WTC11 (cell line): ENCODE results near the gene IPO11. TPM values are rescaled to one million over a fixed set of nuclear protein-coding genes. Genes with fewer than 3 reads are reported as not detected.

Experiments used
- ATAC-seq: fragments of 200-7000 bp; cut with Tn5 transposase; 2 replicates; pipeline ENCODE4 v1.10.0; 2021; ENCODE audit warnings: mild to moderate bottlenecking, moderate library complexity
- CTCF ChIA-PET: fragments of 300-600 bp; sonication (Branson Sonifier 250); formaldehyde crosslinking; loops from one replicate; lab custom pipeline; 2021; ENCODE audit warnings: antibody characterized with exemption; lab: Charles Lee
- POLR2A ChIA-PET: fragments of 350-600 bp; sonication (Branson Sonifier 250); formaldehyde crosslinking; loops from one replicate; lab custom pipeline; 2021; ENCODE audit warnings: antibody characterized with exemption; lab: Charles Lee
- DNase-seq: peaks from one replicate; pipeline ENCODE4 v3.0.0; 2021; ENCODE audit warnings: low spot score
- H3K27ac Mint-ChIP-seq: 2 replicates; pipeline ENCODE4 v1.8.0; 2021; ENCODE audit warnings: mixed read lengths
- H3K27me3 Mint-ChIP-seq: 2 replicates; pipeline ENCODE4 v1.8.0; 2021; ENCODE audit warnings: low read depth, mild to moderate bottlenecking, moderate library complexity, mixed read lengths
- H3K36me3 Mint-ChIP-seq: 2 replicates; pipeline ENCODE4 v1.8.0; 2021; ENCODE audit warnings: mixed read lengths
- H3K4me1 Mint-ChIP-seq: 2 replicates; pipeline ENCODE4 v1.8.0; 2022; ENCODE audit warnings: mixed read lengths
- H3K4me3 Mint-ChIP-seq: 2 replicates; pipeline ENCODE4 v1.8.0; 2021; ENCODE audit warnings: mild to moderate bottlenecking, moderate library complexity, mixed read lengths
- H3K9me3 Mint-ChIP-seq: 2 replicates; pipeline ENCODE4 v1.8.0; 2021; ENCODE audit warnings: mixed read lengths
- EMX1 ChIP-seq: fragments of 250-450 bp; sonication (Bioruptor Pico); IDR thresholded peaks from 2 replicates; pipeline ENCODE4 v1.8.0; 2021; ENCODE audit warnings: mild to moderate bottlenecking
- ESRRA ChIP-seq: sonication (generic); formaldehyde crosslinking; IDR thresholded peaks from 2 replicates; pipeline ENCODE4 v1.8.1; 2022; ENCODE audit warnings: mild to moderate bottlenecking, missing genetic modification reagents, borderline replicate concordance
- ETV6 ChIP-seq: sonication (generic); formaldehyde crosslinking; IDR thresholded peaks from 2 replicates; pipeline ENCODE4 v1.8.1; 2022; ENCODE audit warnings: mild to moderate bottlenecking, missing genetic modification reagents
- GABPB1 ChIP-seq: sonication (generic); formaldehyde crosslinking; IDR thresholded peaks from 2 replicates; pipeline ENCODE4 v1.8.1; 2023; ENCODE audit warnings: mild to moderate bottlenecking, missing genetic modification reagents
- GRHL2 ChIP-seq: fragments of 250-450 bp; sonication (Bioruptor Pico); IDR thresholded peaks from 2 replicates; pipeline ENCODE4 v1.8.0; 2022; ENCODE audit warnings: mild to moderate bottlenecking, moderate library complexity; ENCODE audit not compliant: insufficient replicate concordance, severe bottlenecking
- GTF2I ChIP-seq: fragments of 250-450 bp; sonication (Bioruptor Pico); conservative IDR thresholded peaks from 2 replicates; pipeline ENCODE4 v1.4.0; 2021; ENCODE audit warnings: mild to moderate bottlenecking
- IRF2 ChIP-seq: sonication (generic); formaldehyde crosslinking; IDR thresholded peaks from 2 replicates; pipeline ENCODE4 v1.8.0; 2022; ENCODE audit warnings: low read depth, missing genetic modification reagents, borderline replicate concordance
- JAZF1 ChIP-seq: fragments of 250-450 bp; sonication (Bioruptor Pico); IDR thresholded peaks from 2 replicates; pipeline ENCODE4 v1.9.0; 2021; ENCODE audit warnings: moderate library complexity, mild to moderate bottlenecking, inconsistent platforms
- MYBL2 ChIP-seq: sonication (generic); formaldehyde crosslinking; IDR thresholded peaks from 2 replicates; pipeline ENCODE4 v1.8.1; 2023; ENCODE audit warnings: mild to moderate bottlenecking, moderate library complexity, missing genetic modification reagents
- NFATC4 ChIP-seq: fragments of 250-450 bp; sonication (Bioruptor Pico); IDR thresholded peaks from 2 replicates; pipeline ENCODE4 v1.9.0; 2021; ENCODE audit warnings: mild to moderate bottlenecking
- NR1H2 ChIP-seq: sonication (generic); formaldehyde crosslinking; IDR thresholded peaks from 2 replicates; pipeline ENCODE4 v1.9.0; 2021; ENCODE audit warnings: mild to moderate bottlenecking, moderate library complexity, missing genetic modification reagents
- NR3C1 ChIP-seq: sonication (generic); formaldehyde crosslinking; conservative IDR thresholded peaks from 2 replicates; pipeline ENCODE4 v1.8.1; 2023; ENCODE audit warnings: low read depth, mild to moderate bottlenecking, missing genetic modification reagents
- ZNF121 ChIP-seq: sonication (generic); formaldehyde crosslinking; IDR thresholded peaks from 2 replicates; pipeline ENCODE4 v1.8.0; 2023; ENCODE audit warnings: missing genetic modification reagents
- ZNF232 ChIP-seq: sonication (generic); formaldehyde crosslinking; IDR thresholded peaks from 2 replicates; pipeline ENCODE4 v1.8.0; 2022; ENCODE audit warnings: mild to moderate bottlenecking, missing genetic modification reagents
- ZNF263 ChIP-seq: sonication (generic); formaldehyde crosslinking; IDR thresholded peaks from 2 replicates; pipeline ENCODE4 v1.8.1; 2022; ENCODE audit warnings: low read depth, mild to moderate bottlenecking, moderate library complexity, missing genetic modification reagents
- ZNF671 ChIP-seq: fragments of 250-450 bp; sonication (Bioruptor Pico); IDR thresholded peaks from 2 replicates; pipeline ENCODE4 v1.8.0; 2021; ENCODE audit warnings: mild to moderate bottlenecking
- total RNA-seq: library from RNA; stranded (reverse); gene quantifications from 3 replicates; pipeline ENCODE4 v1.2.3, GENCODE V29; 2021
- TF ChIP-seq, protein P1 (sequence below): fragments of 200-600 bp; IDR thresholded peaks from 2 replicates; pipeline ENCODE4 v1.8.0; 2022; ENCODE audit warnings: antibody characterized with exemption
- TF ChIP-seq, protein P2 (sequence below): sonication (generic); formaldehyde crosslinking; IDR thresholded peaks from 2 replicates; pipeline ENCODE4 v1.8.0; 2023; ENCODE audit warnings: missing genetic modification reagents
- TF ChIP-seq, protein P3 (sequence below): sonication (generic); formaldehyde crosslinking; IDR thresholded peaks from 2 replicates; pipeline ENCODE4 v1.8.1; 2023; ENCODE audit warnings: mild to moderate bottlenecking, missing genetic modification reagents, borderline replicate concordance
- TF ChIP-seq, protein P4 (sequence below): sonication (generic); formaldehyde crosslinking; IDR thresholded peaks from 2 replicates; pipeline ENCODE4 v1.8.0; 2022; ENCODE audit warnings: mild to moderate bottlenecking, missing genetic modification reagents
- TF ChIP-seq, protein P5 (sequence below): sonication (generic); formaldehyde crosslinking; IDR thresholded peaks from 2 replicates; pipeline ENCODE4 v1.8.0; 2022; ENCODE audit warnings: mild to moderate bottlenecking, missing genetic modification reagents
- TF ChIP-seq, protein P6 (sequence below): sonication (generic); formaldehyde crosslinking; IDR thresholded peaks from 2 replicates; pipeline ENCODE4 v1.8.1; 2023; ENCODE audit warnings: mild to moderate bottlenecking, missing genetic modification reagents, moderate library complexity
- TF ChIP-seq, protein P7 (sequence below): sonication (generic); formaldehyde crosslinking; IDR thresholded peaks from 2 replicates; pipeline ENCODE4 v1.8.1; 2022; ENCODE audit warnings: missing genetic modification reagents, borderline replicate concordance

Gene IPO11
- total RNA-seq, 1 experiment from 2014 or later = 61.9 TPM

DNA sequence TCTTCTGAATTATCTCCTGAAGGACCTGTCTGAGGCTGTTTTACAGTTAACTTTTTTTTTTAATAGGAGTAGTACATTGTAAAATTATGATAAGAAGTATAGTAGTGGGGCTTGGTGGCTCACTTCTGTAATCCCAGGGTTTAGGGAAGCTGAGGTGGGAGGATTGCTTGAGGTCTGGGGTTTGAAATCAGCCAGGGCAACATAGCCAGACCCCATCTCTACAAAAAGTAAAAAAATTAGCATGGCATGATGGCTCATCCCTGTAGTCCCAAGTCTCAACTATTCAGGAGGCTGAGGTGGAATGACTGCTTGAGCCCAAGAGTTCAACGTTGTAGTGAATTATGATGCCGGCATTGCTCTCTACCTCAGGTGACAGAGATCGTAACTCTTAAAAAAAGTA is 7.0 kb downstream of the IPO11 start:
- H3K36me3 Mint-ChIP-seq = peaks cover 2% of the 10 kb centered on the region
- H3K4me3 Mint-ChIP-seq = no peak overlapping the region
- H3K4me1 Mint-ChIP-seq = no peaks in the 10 kb centered on the region
- H3K27me3 Mint-ChIP-seq = no peaks in the 10 kb centered on the region
- TF ChIP-seq ESRRA (CRISPR knock-in tag) (no peak), GTF2I (CRISPR knock-in tag) (no peak), ZNF263 (CRISPR knock-in tag) (no peak), EMX1 (no peak), NR3C1 (no peak), ZNF121 (no peak), NR1H2 (CRISPR knock-in tag) (no peak), IRF2 (no peak)
- TF ChIP-seq, protein P1, sequence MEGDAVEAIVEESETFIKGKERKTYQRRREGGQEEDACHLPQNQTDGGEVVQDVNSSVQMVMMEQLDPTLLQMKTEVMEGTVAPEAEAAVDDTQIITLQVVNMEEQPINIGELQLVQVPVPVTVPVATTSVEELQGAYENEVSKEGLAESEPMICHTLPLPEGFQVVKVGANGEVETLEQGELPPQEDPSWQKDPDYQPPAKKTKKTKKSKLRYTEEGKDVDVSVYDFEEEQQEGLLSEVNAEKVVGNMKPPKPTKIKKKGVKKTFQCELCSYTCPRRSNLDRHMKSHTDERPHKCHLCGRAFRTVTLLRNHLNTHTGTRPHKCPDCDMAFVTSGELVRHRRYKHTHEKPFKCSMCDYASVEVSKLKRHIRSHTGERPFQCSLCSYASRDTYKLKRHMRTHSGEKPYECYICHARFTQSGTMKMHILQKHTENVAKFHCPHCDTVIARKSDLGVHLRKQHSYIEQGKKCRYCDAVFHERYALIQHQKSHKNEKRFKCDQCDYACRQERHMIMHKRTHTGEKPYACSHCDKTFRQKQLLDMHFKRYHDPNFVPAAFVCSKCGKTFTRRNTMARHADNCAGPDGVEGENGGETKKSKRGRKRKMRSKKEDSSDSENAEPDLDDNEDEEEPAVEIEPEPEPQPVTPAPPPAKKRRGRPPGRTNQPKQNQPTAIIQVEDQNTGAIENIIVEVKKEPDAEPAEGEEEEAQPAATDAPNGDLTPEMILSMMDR = no peak
- TF ChIP-seq, protein P2, sequence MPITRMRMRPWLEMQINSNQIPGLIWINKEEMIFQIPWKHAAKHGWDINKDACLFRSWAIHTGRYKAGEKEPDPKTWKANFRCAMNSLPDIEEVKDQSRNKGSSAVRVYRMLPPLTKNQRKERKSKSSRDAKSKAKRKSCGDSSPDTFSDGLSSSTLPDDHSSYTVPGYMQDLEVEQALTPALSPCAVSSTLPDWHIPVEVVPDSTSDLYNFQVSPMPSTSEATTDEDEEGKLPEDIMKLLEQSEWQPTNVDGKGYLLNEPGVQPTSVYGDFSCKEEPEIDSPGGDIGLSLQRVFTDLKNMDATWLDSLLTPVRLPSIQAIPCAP (CRISPR knock-in tag) = no peak
- TF ChIP-seq, protein P3, sequence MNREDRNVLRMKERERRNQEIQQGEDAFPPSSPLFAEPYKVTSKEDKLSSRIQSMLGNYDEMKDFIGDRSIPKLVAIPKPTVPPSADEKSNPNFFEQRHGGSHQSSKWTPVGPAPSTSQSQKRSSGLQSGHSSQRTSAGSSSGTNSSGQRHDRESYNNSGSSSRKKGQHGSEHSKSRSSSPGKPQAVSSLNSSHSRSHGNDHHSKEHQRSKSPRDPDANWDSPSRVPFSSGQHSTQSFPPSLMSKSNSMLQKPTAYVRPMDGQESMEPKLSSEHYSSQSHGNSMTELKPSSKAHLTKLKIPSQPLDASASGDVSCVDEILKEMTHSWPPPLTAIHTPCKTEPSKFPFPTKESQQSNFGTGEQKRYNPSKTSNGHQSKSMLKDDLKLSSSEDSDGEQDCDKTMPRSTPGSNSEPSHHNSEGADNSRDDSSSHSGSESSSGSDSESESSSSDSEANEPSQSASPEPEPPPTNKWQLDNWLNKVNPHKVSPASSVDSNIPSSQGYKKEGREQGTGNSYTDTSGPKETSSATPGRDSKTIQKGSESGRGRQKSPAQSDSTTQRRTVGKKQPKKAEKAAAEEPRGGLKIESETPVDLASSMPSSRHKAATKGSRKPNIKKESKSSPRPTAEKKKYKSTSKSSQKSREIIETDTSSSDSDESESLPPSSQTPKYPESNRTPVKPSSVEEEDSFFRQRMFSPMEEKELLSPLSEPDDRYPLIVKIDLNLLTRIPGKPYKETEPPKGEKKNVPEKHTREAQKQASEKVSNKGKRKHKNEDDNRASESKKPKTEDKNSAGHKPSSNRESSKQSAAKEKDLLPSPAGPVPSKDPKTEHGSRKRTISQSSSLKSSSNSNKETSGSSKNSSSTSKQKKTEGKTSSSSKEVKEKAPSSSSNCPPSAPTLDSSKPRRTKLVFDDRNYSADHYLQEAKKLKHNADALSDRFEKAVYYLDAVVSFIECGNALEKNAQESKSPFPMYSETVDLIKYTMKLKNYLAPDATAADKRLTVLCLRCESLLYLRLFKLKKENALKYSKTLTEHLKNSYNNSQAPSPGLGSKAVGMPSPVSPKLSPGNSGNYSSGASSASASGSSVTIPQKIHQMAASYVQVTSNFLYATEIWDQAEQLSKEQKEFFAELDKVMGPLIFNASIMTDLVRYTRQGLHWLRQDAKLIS = no peak
- TF ChIP-seq, protein P4, sequence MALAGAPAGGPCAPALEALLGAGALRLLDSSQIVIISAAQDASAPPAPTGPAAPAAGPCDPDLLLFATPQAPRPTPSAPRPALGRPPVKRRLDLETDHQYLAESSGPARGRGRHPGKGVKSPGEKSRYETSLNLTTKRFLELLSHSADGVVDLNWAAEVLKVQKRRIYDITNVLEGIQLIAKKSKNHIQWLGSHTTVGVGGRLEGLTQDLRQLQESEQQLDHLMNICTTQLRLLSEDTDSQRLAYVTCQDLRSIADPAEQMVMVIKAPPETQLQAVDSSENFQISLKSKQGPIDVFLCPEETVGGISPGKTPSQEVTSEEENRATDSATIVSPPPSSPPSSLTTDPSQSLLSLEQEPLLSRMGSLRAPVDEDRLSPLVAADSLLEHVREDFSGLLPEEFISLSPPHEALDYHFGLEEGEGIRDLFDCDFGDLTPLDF = no peak
- TF ChIP-seq, protein P5, sequence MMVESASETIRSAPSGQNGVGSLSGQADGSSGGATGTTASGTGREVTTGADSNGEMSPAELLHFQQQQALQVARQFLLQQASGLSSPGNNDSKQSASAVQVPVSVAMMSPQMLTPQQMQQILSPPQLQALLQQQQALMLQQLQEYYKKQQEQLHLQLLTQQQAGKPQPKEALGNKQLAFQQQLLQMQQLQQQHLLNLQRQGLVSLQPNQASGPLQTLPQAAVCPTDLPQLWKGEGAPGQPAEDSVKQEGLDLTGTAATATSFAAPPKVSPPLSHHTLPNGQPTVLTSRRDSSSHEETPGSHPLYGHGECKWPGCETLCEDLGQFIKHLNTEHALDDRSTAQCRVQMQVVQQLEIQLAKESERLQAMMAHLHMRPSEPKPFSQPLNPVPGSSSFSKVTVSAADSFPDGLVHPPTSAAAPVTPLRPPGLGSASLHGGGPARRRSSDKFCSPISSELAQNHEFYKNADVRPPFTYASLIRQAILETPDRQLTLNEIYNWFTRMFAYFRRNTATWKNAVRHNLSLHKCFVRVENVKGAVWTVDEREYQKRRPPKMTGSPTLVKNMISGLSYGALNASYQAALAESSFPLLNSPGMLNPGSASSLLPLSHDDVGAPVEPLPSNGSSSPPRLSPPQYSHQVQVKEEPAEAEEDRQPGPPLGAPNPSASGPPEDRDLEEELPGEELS (CRISPR knock-in tag) = no peak
- H3K27ac Mint-ChIP-seq = no peak overlapping the region
- ATAC-seq (no peak), DNase-seq (no peak)
- POLR2A ChIA-PET = no interaction called here
- peaks cover 9% of the 10 kb centered on the region for H3K9me3 Mint-ChIP-seq
- CTCF ChIA-PET = no interaction called here

DNA sequence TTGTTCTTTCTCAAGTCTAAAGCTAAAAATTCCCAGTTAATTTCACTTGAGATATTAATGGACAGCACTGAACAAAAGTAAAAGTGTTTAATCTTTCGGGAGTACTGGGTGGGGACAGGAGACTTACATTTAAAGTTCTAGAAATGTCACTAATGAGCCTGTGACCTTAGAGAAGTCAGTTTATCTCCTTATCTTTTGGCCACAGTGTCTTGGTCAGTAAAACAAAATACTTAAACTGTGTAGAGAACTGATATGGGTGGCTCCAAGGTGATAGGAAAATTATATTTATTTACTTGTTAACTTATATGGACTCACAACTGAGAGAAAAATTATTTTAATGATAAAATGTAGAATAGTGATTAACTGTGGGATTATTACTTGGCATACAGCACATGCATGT is 8.9 kb downstream of the IPO11 start:
- POLR2A ChIA-PET = interaction anchor here (1.0 kb wide), 1 partner anchor 9 kb away, joined by 3 read pairs; the partner anchor contains the start of gene IPO11
- H3K4me1 Mint-ChIP-seq = peaks cover 2% of the 10 kb centered on the region; the same call in 1 of the 2 replicates
- H3K9me3 Mint-ChIP-seq = peaks cover 9% of the 10 kb centered on the region
- no peaks in the 10 kb centered on the region for H3K27me3 Mint-ChIP-seq
- no peak overlapping the region for H3K27ac Mint-ChIP-seq
- TF ChIP-seq NR3C1 = no peak
- TF ChIP-seq ZNF671 = no peak
- TF ChIP-seq, protein P6, sequence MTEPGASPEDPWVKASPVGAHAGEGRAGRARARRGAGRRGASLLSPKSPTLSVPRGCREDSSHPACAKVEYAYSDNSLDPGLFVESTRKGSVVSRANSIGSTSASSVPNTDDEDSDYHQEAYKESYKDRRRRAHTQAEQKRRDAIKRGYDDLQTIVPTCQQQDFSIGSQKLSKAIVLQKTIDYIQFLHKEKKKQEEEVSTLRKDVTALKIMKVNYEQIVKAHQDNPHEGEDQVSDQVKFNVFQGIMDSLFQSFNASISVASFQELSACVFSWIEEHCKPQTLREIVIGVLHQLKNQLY (CRISPR knock-in tag) = no peak
- TF ChIP-seq NFATC4 = no peak
- TF ChIP-seq JAZF1 (CRISPR knock-in tag) = no peak
- no peak for TF ChIP-seq MYBL2 (CRISPR knock-in tag)
- TF ChIP-seq, protein P7, sequence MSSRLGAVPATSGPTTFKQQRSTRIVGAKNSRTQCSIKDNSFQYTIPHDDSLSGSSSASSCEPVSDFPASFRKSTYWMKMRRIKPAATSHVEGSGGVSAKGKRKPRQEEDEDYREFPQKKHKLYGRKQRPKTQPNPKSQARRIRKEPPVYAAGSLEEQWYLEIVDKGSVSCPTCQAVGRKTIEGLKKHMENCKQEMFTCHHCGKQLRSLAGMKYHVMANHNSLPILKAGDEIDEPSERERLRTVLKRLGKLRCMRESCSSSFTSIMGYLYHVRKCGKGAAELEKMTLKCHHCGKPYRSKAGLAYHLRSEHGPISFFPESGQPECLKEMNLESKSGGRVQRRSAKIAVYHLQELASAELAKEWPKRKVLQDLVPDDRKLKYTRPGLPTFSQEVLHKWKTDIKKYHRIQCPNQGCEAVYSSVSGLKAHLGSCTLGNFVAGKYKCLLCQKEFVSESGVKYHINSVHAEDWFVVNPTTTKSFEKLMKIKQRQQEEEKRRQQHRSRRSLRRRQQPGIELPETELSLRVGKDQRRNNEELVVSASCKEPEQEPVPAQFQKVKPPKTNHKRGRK (CRISPR knock-in tag) = no peak
- TF ChIP-seq ETV6 (CRISPR knock-in tag) = no peak
- no peak for TF ChIP-seq ZNF232 (CRISPR knock-in tag)
- no peak for TF ChIP-seq GRHL2 (CRISPR knock-in tag)
- TF ChIP-seq GABPB1 (CRISPR knock-in tag) = no peak
- TF ChIP-seq, all 79 proteins: peak for 0
- Mint-ChIP-seq H3K36me3 (peaks cover 4% of the 10 kb centered on the region), H3K4me3 (no peak overlapping the region)
- ATAC-seq (no peak), DNase-seq (no peak)
- CTCF ChIA-PET = no interaction called here
